Sigmoid colon (tissue), 7 donors: ENCODE results near the gene KRT16. TPM values are rescaled to one million over a fixed set of nuclear protein-coding genes. Genes with fewer than 3 reads are reported as not detected.
"Not testable (repeated sequence)": the region's sequence is repeated elsewhere in the genome, so short reads cannot be mapped to it uniquely, and the experiment has no call there.

Experiments
- DNase-seq: peaks from one replicate; pipeline ENCODE4 v3.0.0-alpha.2; 2019
- H3K27ac ChIP-seq, 4 donors: fragments of 200-600 bp; sonication (generic); one replicate each; pipeline ENCODE4 v1.5.1; 2016 to 2019; ENCODE audit warnings: mild to moderate bottlenecking in 1 of 4
- H3K27me3 ChIP-seq, 3 donors: fragments of 200-600 bp; sonication (generic); one replicate each; pipeline ENCODE4 v1.5.1; 2019; ENCODE audit warnings: mild to moderate bottlenecking in 1 of 3
- H3K36me3 ChIP-seq, 4 donors: fragments of 200-600 bp; sonication (generic); one replicate each; pipeline ENCODE4 v1.5.1; 2016 to 2019
- H3K4me1 ChIP-seq, 4 donors: fragments of 200-600 bp; sonication (generic); one replicate each; pipeline ENCODE4 v1.5.1; 2017 to 2019
- H3K4me3 ChIP-seq, 4 donors: fragments of 200-600 bp; sonication (generic); one replicate each; pipeline ENCODE4 v1.5.1; 2017 to 2019; ENCODE audit warnings: mild to moderate bottlenecking in 2 of 4, moderate library complexity in 1 of 4
- H3K9me3 ChIP-seq, 4 donors: fragments of 200-600 bp in 3 of 4; sonication (generic) in 3 of 4; one replicate each; pipeline versions ENCODE4 v1.5.1 to v1.6.1; 2013 to 2019
- EP300 ChIP-seq, 4 donors: sonication (generic); formaldehyde crosslinking; IDR thresholded peaks; one replicate each; pipeline ENCODE4 v1.6.1; 2017; ENCODE audit warnings: antibody characterized with exemption in 4 of 4
- POLR2A ChIP-seq, 2 donors: fragments of 450-650 bp; IDR thresholded peaks; one replicate each; pipeline ENCODE4 v1.6.1; 2016; ENCODE audit warnings: antibody characterized with exemption in 2 of 2, mild to moderate bottlenecking in 2 of 2, moderate library complexity in 2 of 2
- POLR2AphosphoS5 ChIP-seq, 4 donors: sonication (generic); formaldehyde crosslinking; IDR thresholded peaks; one replicate each; pipeline ENCODE4 v1.6.1; 2017; ENCODE audit warnings: antibody characterized with exemption in 4 of 4
- WGBS, 2 donors: extraction: QIAGEN DNeasy Blood & Tissue Kit; methylation state at CpG; one replicate each; pipeline ENCODE4 v1.1.7; 2013; 5-methylcytosine and 5-hydroxymethylcytosine counted together
- intact Hi-C: fragments of 100-400 bp; cut with DNase I; formaldehyde crosslinking; loops from one replicate; pipeline ENCODE4 v1.15.1; 2023
- polyA plus RNA-seq, 3 donors: library from polyadenylated mRNA; stranded (reverse); fragments of 200-250 nt; gene quantifications; one replicate each; pipeline ENCODE4 v1.2.3, GENCODE V29; 2013
- total RNA-seq, 4 donors: library from RNA; depleted of rRNA; stranded (reverse); fragments of >200 nt; gene quantifications; one replicate each; pipeline ENCODE4 v1.1.0, GENCODE V29; 2016
- TF ChIP-seq, protein P1 (sequence below), 4 experiments: fragments of 450-650 bp in 3 of 4; fragments of 200-600 bp in 1 of 4; IDR thresholded peaks; one replicate each; pipeline ENCODE4 v1.5.1; 2016 to 2019; ENCODE audit warnings: antibody characterized with exemption in 4 of 4, mild to moderate bottlenecking in 3 of 4, moderate library complexity in 2 of 4
- donor health status: healthy with polysubstance abuse.
- donor health status: Bipolar disorder and iron deficiency.
- donor health status: healthy.

KRT16 gene
- total and polyA plus RNA-seq, 7 donors = 0.09 to 0.83 (median 0.60) TPM; not detected in 4

DNA sequence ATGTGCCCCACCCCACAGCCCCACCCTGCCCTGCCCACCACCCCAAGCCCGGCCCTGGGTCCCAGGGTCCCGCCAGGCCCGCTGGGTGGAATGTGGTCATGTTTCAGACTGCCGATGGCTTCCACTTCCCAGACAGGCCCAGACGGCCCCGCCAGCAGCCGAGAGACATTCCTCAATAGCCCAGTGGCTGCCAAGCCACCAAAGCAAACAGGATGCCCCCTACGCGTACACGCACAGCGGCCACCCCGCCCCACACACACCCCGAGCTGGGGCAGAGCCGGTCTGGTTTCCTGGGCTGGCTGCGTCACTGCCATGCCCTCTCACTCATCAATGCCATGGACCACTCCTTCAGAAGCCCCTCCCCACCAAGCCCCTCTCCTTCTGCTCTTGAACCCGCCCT lies 13.0 kb upstream of the KRT16 start:
- H3K4me3 ChIP-seq = no peak overlapping the region
- intact Hi-C loops = no loop called here
- H3K36me3 ChIP-seq = no peaks in the 10 kb centered on the region
- H3K4me1 ChIP-seq = no peaks in the 10 kb centered on the region
- DNase-seq = peak; percentile 42
- no peak overlapping the region for H3K27ac ChIP-seq
- WGBS, 2 donors = 29 to 65% methylated on average over 16 of the region's 16 CpGs
- peaks cover 0 to 3% (median 0%) of the 10 kb centered on the region in 3 donors for H3K27me3 ChIP-seq
- H3K9me3 ChIP-seq = no peaks in the 10 kb centered on the region
- TF ChIP-seq, protein P1, sequence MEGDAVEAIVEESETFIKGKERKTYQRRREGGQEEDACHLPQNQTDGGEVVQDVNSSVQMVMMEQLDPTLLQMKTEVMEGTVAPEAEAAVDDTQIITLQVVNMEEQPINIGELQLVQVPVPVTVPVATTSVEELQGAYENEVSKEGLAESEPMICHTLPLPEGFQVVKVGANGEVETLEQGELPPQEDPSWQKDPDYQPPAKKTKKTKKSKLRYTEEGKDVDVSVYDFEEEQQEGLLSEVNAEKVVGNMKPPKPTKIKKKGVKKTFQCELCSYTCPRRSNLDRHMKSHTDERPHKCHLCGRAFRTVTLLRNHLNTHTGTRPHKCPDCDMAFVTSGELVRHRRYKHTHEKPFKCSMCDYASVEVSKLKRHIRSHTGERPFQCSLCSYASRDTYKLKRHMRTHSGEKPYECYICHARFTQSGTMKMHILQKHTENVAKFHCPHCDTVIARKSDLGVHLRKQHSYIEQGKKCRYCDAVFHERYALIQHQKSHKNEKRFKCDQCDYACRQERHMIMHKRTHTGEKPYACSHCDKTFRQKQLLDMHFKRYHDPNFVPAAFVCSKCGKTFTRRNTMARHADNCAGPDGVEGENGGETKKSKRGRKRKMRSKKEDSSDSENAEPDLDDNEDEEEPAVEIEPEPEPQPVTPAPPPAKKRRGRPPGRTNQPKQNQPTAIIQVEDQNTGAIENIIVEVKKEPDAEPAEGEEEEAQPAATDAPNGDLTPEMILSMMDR (IDR thresholded peaks at IDR 0.05) = no peak
- no peak for TF ChIP-seq POLR2AphosphoS5 (IDR thresholded peaks at IDR 0.05)
- TF ChIP-seq POLR2A (IDR thresholded peaks at IDR 0.05) = no peak
- no peak for TF ChIP-seq EP300 (IDR thresholded peaks at IDR 0.05)

DNA sequence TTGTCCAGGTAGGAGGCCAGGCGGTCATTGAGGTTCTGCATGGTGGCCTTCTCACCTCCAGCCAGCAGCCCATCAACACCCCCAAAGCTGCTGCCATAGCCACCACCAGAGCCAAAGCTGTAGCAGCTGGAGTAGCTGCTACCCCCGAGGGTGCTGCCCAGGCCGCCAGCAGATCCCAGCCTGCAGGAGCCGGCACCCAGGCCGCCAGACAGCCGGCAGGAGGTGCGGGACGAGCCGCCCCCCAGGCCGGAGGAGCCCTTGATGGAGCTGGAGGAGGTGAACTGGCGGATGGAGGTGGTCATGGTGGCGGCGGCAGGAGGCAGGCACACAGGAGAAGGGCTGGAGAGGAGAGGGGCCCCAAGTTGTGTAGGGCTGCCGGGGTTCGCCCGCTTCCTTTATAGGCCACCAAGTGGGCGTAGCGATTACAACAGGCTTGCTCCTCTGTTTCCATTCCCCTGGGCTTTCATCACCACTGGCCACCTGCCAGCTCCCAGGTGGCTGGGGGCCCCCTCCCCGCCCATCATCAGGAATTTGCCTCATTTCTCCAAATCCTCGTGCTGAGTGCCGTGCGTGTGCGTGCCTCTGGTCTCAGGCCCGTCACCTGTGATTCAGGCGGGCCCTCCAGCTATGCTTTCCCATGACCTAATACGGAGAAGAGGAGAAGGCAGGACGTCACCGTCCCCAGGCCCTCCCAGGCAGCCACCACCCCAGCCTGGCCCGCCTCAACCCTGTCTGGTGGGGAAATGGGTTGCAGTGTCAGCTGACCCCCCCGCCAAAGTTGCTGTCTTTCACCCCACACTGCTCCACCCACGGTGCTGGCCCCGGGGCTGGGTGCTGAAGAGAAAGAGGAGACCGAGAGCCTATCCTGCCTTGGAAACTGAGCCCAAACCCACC lies 11.9 kb upstream of the KRT16 start, which contains the start of gene KRT17:
KRT17 (minus strand) TSS at position 368 of the 894 bp plus-strand sequence; CDS start at position 302, 66 bp downstream.
- 52 to 74% methylated on average over 32 to 33 of the region's 33 CpGs for WGBS, 2 donors
- Histone ChIP-seq H3K4me1 (no peaks in the 10 kb centered on the region), H3K36me3 (no peaks in the 10 kb centered on the region), H3K4me3 (no peak within 1 kb of the TSS), H3K27me3 (peaks cover 0 to 3% (median 0%) of the 10 kb centered on the region in 3 donors), H3K9me3 (no peaks in the 10 kb centered on the region), H3K27ac (no peak within 1 kb of the TSS)
- peak; percentile 56 for DNase-seq
- intact Hi-C loops = no loop called here
- TF ChIP-seq, protein P1 (IDR thresholded peaks at IDR 0.05) = no peak
- TF ChIP-seq POLR2AphosphoS5 (IDR thresholded peaks at IDR 0.05) = no peak
- TF ChIP-seq EP300 (IDR thresholded peaks at IDR 0.05) = no peak
- no peak for TF ChIP-seq POLR2A (IDR thresholded peaks at IDR 0.05)

DNA sequence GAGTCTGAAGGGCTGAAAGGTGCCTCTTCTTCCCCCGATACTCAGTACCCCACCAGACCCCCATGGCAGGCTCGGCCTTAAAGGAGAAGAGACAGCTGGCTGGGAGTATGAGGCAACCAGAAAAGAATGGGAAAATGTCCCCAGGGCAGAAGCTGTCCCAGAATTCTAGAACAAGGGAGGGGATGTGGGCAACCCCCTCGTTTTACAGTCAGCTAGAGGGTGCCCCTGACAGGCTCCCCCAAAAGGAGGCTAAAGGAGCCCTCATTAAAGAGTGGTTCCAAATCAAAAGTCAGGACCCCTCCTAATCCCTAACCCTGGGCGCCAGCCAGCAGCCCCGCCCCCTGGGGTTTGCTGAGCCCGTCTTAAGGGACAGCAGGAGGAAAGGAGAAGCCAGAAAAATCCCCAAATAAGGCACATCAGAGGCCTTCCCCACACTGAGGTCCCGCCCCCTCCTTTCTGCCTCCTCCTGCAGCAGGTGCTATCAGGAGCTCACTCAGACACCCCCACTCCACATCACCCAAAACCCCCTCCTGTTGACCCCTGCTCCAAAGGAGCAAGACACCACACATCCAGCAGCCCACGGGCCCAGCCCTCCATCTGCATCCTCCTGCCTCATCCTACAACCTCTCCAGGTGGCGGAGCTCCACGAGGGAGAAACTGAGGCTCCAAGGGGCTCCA lies 10.8 kb upstream of the KRT16 start:
- H3K27ac ChIP-seq = not testable (repeated sequence)
- DNase-seq = peak; percentile 53

DNA sequence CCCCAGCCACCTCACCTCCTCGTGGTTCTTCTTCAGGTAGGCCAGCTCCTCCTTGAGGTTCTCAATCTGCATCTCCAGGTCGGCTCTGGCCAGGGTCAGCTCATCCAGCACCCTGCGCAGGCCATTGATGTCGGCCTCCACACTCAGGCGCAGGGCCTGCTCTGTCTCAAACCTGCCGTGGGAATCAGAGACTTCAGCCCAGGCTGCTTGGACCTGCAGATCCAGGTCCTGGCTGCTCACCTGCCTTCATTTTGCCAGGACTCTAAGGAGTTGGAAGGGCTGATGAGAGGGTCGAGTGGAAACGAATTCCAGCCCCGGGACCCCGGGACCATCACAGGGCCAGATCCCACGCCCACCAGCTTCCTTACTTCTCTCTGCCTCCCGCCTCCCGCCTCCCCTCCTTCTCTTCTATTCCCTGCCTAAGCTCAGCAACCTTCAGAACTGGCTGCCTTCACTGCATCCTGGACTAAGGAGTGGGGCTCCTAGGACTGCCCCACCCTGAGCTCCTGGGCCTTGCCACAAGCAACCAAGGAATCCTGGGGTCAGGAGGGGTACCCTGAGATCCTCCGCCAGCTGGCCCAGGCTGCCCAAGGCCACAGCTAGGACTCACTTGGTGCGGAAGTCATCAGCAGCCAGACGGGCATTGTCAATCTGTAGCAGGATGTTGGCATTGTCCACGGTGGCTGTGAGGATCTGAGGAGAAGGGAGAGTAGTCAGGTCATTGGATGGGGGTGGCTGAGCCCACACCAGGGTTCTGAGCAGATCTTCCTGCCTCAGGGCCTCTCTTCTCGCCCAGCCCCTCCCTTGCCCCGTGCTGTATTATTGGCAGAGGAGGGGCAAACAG lies 10.0 kb upstream of the KRT16 start:
- intact Hi-C loops = not testable (repeated sequence)
- DNase-seq = peak; percentile 55
- WGBS, 2 donors = 70 to 81% methylated on average over 19 of the region's 19 CpGs

More for the DNA sequence above, 10.8 kb upstream of the KRT16 start:
- intact Hi-C loops, H3K4me3 ChIP-seq, H3K9me3 ChIP-seq, H3K27me3 ChIP-seq, H3K4me1 ChIP-seq, H3K36me3 ChIP-seq: not testable (repeated sequence)
- 56 to 71% methylated on average over 10 of the region's 10 CpGs for WGBS, 2 donors

DNA sequence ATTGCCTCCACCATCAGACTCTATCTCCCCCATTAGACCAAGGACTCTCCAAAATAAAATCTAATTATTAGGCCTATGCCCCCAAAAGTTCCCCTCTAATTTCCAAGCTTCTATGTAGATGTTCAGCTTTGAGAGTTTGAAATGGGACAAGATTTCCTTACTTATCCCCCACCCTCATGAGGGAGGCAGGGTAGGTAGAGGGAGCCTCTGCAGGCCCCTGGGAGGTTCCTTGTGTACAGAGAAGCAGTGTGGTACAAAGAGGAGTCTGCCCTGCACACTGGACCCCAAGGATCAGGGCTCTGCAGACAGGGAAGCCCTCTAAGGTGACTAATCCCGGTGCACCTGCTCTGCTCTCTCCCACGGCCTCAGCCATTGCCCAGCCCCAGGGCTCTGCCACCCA lies 9.3 kb upstream of the KRT16 start:
- WGBS, 2 donors = 82 to 89% methylated on average over 2 of the region's 2 CpGs
- intact Hi-C loops = no loop called here

More for the DNA sequence above, 10.0 kb upstream of the KRT16 start:
- not testable (repeated sequence) for H3K9me3 ChIP-seq, H3K27me3 ChIP-seq, H3K36me3 ChIP-seq, H3K4me3 ChIP-seq, H3K4me1 ChIP-seq, H3K27ac ChIP-seq

DNA sequence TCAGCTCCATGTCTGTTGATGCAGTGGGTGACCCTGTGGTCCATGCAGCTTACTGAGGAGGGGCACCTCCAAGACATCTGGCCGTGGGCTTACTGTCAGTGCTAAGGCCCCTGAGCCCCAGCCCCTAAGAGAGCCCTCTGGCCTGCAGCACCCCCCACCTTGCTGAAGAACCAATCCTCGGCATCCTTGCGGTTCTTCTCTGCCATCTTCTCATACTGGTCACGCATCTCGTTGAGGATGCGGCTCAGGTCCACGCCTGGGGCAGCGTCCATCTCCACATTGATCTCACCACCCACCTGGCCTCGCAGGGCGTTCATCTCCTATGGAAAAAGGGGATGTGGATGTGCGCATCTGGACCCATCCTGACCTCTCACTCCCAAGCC lies 8.9 kb upstream of the KRT16 start:
- not testable (repeated sequence) for H3K4me1 ChIP-seq, DNase-seq
- peaks cover 0 to 12% (median 0%) of the 10 kb centered on the region in 3 donors for H3K27me3 ChIP-seq

More for the DNA sequence above, 9.3 kb upstream of the KRT16 start:
- TF ChIP-seq, protein P1 (IDR thresholded peaks at IDR 0.05) = no peak
- TF ChIP-seq POLR2A (IDR thresholded peaks at IDR 0.05) (no peak), EP300 (IDR thresholded peaks at IDR 0.05) (no peak), POLR2AphosphoS5 (IDR thresholded peaks at IDR 0.05) (no peak)
- DNase-seq = peak; percentile 35
- Histone ChIP-seq H3K27me3 (peaks cover 0 to 12% (median 0%) of the 10 kb centered on the region in 3 donors), H3K36me3 (no peaks in the 10 kb centered on the region), H3K27ac (no peak overlapping the region), H3K9me3 (no peaks in the 10 kb centered on the region), H3K4me3 (no peak overlapping the region), H3K4me1 (no peaks in the 10 kb centered on the region)

More for the DNA sequence above, 8.9 kb upstream of the KRT16 start:
- H3K4me3 ChIP-seq, intact Hi-C loops, H3K27ac ChIP-seq, H3K36me3 ChIP-seq, H3K9me3 ChIP-seq: not testable (repeated sequence)
- 89 to 91% methylated on average over 11 of the region's 11 CpGs for WGBS, 2 donors
